Right hindlimb (tissue), 1 donor: ENCODE measurements around the gene TBC1D10B.
"Not testable (repeated sequence)": the region's sequence is repeated elsewhere in the genome, so short reads cannot be mapped to it uniquely, and the experiment has no call there.

Experiments
- DNase-seq: peaks from one replicate; pipeline ENCODE4 v3.0.0-alpha.2; 2018

The TBC1D10B gene

DNA sequence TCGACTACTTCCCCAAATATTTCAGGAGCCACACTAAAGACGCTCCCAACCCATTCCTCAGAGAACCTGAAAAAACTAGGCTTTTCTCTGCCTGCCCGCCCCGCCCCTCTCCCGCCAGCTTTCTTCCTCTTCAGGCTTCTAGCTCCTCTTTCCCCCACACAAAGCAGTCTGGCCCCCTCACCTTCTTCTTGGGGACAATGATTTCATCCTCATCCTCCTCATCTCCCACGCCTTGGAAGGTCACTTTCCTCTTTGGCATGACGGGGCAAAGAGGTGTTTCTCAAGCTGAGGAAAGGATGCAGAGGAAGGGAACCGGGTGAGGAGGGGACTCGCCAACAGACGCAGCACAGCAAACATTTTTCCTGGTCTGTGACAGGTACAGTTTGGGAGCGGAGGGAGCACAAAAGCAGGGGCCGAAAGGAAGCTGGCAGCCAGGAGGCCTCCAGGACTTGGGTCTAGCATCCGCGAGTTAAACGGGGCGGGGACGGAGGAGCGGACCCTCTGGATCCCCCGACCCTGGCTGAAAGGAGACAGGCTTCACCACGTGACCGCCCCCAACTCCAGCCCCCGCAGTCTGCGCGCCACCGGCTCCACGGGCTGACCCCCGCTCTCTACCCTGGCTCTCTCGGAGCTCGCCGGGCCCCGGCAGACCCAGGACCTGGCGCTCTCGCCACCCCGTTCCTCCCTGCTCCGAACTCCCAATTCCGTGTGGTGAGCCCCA lies 15.7 kb downstream of the TBC1D10B start:
- DNase-seq = no peak

- no peak for DNase-seq
Measured at GRCh38 chr16:30353438-30354129, 16.7 kb downstream of the TBC1D10B start.

- no peak for DNase-seq
Measured at GRCh38 chr16:30352488-30353401, 17.5 kb downstream of the TBC1D10B start.

DNA sequence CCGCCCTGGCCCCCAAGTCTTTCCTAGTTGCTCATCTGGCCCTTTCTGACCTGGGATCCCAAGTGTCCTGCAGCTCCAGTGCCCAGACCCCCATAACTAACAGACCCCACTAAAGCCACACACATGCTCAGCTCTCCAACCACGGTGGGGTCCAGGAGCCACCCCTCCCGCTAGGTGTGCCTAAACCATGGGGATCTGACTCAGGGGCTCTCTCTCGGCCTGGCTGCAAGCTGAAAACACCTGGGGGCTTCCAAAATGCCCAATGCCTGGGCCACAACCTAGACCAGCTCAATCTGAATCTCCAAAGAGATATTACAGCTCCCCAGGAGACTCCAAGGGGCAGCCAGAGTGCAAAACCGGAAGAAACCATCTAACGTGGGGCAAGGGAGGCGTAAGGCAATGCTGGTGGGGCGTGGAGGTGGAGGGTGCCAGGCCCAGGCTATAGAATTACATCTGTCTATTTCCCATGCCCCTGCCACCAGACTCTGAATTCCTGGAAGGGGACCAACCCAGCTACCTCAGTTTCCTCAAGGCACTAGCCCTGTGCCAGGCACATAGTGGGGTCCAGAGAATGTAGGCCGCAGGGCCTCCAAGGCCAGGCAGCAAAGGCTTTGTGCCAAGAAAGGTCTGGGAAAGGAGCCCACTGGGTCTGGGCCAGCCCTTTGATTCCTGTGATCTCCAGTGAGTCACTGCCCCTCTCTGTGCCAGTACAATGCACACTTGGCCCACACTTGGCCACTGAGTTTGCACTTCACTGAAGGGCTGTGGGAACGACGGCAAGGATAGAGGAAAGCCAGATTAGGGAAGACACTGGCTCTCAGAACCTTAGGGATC lies 18.5 kb downstream of the TBC1D10B start:
- peak; percentile 62 for DNase-seq

- DNase-seq = no peak
Measured at GRCh38 chr16:30351001-30351441, 19.3 kb downstream of the TBC1D10B start.

GRCh38 chr16:30350134-30350871 lies 20.0 kb downstream of the TBC1D10B start:
- DNase-seq = no peak

DNA sequence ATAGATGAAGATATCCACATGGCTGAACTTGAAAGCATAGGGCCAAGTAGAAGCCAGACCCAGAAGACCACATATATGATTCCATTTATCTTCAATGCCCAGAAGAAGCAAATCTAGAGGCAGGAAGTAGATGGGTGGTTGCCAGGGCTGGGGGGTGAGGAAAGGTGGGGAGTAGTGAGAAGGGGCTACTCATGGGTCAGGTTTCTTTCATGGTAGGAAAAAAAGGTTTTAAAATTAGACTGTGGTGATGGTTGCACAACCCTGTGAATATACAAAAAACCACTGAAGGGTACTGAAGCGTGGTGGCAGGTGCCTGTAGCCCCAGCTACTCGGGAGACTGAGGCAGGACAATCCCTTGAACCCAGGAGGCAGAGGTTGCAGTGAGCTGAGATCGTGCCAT lies 20.6 kb downstream of the TBC1D10B start:
- DNase-seq = no peak

- no peak for DNase-seq
Measured at GRCh38 chr16:30348929-30349328, 21.4 kb downstream of the TBC1D10B start.

GRCh38 chr16:30348113-30348512 lies 22.2 kb downstream of the TBC1D10B start:
- DNase-seq = no peak

GRCh38 chr16:30346286-30346685 lies 24.0 kb downstream of the TBC1D10B start:
- no peak for DNase-seq

GRCh38 chr16:30343491-30343820 lies 26.8 kb downstream of the TBC1D10B start:
- not testable (repeated sequence) for DNase-seq

DNA sequence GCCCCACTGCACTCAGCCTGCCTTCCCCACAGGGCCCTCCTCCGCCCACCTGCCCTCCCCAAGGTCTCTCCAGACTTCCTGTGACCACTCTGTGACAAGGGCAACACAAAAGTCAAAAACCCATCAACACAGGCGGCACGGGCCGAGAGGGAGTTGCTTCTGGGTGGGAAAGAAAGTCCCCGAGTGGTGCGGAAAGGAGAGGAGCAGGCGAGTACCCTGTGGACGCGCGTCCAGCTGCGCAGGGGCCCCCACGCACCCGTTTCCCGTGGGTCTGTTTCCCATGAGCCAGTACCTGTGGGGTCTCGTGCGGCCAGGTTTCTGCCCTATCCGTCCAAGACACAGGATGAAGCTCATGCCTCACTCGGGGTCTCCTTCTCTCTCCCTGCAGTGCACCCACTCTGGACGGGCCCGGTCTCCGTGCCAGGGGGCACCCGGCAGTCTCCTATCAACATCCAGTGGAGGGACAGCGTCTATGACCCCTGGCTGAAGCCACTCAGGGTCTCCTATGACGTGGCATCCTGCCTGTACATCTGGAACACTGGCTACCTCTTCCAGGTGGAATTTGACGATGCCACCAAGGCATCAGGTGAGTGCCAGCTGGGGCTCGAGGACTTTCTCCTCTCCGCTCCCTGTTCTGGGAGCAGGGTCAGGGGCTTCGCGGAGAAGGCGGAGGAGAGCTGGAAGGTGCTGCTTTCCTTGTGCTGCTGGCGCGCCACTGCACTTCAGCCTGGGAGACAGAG lies 27.4 kb downstream of the TBC1D10B start:
- DNase-seq = no peak

DNA sequence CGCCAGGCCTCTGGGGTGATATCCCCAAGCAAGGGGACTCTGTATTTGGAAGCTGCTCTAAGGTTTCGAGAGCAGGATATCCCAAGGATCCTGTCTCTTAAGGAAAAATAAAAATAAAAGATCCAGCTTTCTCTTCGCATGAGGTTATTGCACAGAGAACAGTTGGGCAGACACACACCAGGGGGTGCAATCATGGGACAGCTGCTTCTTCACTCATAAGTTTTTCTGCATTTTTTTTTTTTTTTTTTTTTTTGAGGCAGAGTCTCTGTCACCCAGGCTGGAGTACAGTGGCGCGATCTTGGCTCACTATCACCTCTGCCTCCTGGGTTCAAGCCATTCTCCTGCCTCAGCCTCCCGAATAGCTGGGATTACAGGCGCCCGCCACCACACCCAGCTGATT lies 28.3 kb downstream of the TBC1D10B start:
- not testable (repeated sequence) for DNase-seq

DNA sequence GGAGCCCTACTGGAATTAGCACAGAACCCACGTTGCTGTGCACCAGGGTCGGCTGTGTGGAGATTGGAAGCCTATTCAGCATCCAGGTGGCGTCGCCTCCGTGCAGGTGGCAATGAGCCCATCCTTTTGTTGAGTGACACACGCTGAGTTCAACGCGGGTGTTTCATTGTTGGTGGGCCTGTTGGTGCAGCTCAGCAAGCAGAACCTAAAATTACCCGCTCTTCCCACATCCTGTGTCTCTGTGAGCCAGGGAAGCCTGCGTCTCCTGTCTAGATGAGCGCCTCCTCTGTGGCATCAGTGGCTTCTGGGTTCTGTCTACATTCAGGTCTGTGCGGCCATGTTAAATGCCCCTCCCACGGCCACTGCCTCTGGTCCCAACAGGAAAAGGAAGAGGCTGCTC lies 29.7 kb downstream of the TBC1D10B start:
- DNase-seq = no peak

GRCh38 chr16:30338715-30339114 lies 31.6 kb downstream of the TBC1D10B start:
- DNase-seq = not testable (repeated sequence)

GRCh38 chr16:30337964-30338357 lies 32.3 kb downstream of the TBC1D10B start:
- not testable (repeated sequence) for DNase-seq

- DNase-seq = no peak
Measured at GRCh38 chr16:30335598-30336474, 34.5 kb downstream of the TBC1D10B start.

DNA sequence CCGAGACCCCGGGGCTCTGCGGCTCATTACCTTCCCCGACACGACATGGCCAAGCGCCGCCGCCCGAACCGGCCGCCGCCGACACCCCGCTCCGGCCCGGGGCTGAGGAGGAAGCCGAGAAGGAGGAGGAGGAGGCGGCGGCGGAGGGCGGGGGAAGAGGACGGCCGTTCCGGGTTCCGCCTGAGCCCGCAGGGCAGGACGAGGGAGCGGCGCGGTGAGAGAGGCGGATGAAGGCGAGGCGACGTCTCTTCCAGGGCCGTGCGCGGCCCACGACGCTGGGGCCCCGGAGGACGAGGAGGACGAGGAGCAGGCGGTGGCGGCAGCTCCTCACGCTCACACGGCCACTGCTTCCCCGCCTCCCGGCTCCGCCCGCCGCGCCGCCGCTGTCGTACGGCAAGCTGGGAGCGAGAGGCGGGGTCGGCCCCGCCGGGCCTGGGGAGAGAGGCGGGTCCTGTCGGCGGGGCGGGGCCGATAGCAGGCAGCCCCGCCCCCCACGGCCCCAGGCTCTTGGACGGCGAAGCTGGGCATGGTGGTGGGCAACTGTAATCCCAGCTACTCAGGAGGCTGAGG lies 35.2 kb downstream of the TBC1D10B start:
- DNase-seq = peak; percentile 86

DNA sequence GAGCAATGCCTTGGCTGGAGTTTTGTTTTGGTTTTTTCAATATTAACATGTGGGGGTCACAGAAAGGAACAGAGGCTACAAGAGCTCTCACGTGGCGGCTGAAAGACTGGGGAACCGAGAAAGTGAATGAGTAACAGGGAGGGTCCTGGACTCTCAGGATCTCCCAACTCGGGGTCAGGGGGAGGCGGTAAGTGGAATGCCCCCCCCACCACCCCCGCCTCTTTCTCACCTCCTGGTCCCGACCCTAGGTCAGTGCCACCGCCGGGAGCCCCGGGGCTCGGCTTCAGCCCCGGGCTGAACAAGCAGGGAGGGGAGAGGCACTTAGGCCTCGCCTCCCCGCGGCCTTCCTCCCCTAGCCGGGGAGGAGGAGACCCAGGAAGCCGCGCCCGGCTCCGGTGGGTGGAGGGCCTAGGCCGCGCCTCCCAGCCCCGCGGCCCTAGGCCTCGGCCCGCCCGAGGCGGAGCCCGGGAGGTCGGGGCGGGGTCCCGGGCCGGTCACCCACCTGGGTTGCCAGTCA lies 35.8 kb downstream of the TBC1D10B start:
- DNase-seq = peak; percentile 87
